ENCODE results near the gene DMRT1. TPM values are rescaled to one million over a fixed set of nuclear protein-coding genes. Genes with fewer than 3 reads are reported as not detected.

Gene DMRT1
- total RNA-seq, 4 donors from 2014 or later = not detected

DNA sequence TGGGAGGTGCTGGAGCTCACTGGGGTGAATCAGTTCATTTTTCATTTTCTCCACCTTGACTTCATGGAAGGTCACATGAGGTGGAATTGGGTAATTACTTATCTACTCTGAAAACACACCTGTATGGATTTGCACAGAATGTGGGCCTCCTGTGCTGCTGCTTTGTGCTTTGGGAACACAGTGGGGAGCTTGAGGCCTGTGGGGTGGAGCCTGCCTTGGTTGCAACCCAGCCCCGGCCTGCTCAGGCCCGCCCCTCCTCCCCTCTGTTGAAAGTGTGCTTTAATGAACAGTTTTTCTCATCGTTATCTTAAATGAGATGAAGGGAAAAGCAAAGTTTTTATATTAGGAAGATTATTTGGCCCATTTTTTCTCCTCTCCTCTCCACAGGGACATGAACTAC, 106.5 kb downstream of the DMRT1 start:
- H3K4me1 ChIP-seq = no peaks in the 10 kb centered on the region
- H3K4me3 ChIP-seq = no peak overlapping the region
- H3K9me3 ChIP-seq = no peaks in the 10 kb centered on the region
- no peaks in the 10 kb centered on the region for H3K36me3 ChIP-seq
- TF ChIP-seq EP300 (IDR thresholded peaks at IDR 0.05) = no peak
- no peak for TF ChIP-seq POLR2A (IDR thresholded peaks at IDR 0.05)
- TF ChIP-seq, protein P1, sequence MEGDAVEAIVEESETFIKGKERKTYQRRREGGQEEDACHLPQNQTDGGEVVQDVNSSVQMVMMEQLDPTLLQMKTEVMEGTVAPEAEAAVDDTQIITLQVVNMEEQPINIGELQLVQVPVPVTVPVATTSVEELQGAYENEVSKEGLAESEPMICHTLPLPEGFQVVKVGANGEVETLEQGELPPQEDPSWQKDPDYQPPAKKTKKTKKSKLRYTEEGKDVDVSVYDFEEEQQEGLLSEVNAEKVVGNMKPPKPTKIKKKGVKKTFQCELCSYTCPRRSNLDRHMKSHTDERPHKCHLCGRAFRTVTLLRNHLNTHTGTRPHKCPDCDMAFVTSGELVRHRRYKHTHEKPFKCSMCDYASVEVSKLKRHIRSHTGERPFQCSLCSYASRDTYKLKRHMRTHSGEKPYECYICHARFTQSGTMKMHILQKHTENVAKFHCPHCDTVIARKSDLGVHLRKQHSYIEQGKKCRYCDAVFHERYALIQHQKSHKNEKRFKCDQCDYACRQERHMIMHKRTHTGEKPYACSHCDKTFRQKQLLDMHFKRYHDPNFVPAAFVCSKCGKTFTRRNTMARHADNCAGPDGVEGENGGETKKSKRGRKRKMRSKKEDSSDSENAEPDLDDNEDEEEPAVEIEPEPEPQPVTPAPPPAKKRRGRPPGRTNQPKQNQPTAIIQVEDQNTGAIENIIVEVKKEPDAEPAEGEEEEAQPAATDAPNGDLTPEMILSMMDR (IDR thresholded peaks at IDR 0.05) = no peak
- 79 to 84% methylated on average over 3 of the region's 3 CpGs for WGBS, 2 donors
- H3K27ac ChIP-seq = no peak overlapping the region
- peaks cover 0 to 37% of the 10 kb centered on the region in 2 donors for H3K27me3 ChIP-seq
- DNase-seq (ENCODE audit: low spot score in 2 of 2) = no peak

DNA sequence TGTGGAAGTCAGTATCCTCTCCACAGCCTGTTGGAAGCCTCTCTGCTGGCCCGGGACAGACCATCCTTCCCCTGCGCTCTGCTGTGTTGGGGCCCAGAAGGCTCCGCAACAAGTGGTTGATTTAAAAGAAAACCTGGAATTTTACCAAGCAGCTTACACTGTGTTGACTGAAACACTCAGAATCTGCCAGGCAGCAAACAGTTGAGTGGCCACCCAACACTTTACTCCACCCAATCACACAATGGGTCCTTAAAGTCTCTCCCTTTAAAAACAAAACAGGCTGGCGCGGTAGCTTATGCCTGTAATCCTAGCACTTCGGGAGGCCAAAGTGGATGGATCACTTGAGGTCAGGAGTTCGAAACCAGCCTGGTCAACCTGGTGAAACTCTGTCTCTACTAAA, 107.0 kb downstream of the DMRT1 start:
- 89 to 93% methylated on average over 7 of the region's 7 CpGs for WGBS, 2 donors
- Histone ChIP-seq H3K36me3 (no peaks in the 10 kb centered on the region), H3K4me1 (no peaks in the 10 kb centered on the region), H3K27me3 (peaks cover 0 to 37% of the 10 kb centered on the region in 2 donors), H3K9me3 (no peaks in the 10 kb centered on the region), H3K27ac (no peak overlapping the region), H3K4me3 (no peak overlapping the region)
- no peak for DNase-seq (ENCODE audit: low spot score in 2 of 2)
- TF ChIP-seq POLR2A (IDR thresholded peaks at IDR 0.05) (no peak), EP300 (IDR thresholded peaks at IDR 0.05) (no peak)
- TF ChIP-seq, protein P1 (IDR thresholded peaks at IDR 0.05) = no peak

DNA sequence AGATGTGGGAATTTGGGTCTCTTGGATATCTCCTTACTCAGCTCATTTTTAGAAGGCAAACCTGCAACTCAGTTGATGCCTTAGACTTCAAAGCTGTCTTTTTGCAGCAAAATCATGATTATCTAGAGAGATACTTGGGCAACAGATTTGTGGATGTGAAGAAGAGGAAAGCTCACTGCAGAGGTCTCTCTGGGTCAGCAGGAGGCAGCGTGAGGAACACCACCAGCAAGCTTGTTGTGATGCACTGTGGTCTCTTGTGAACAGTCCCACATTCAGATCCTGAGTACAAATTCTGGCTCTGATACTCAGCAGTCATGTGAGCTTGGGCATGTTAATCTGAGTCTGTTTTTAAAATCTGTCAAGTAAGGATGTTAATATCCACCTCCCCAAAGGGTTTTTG, 108.6 kb downstream of the DMRT1 start:
- DNase-seq (ENCODE audit: low spot score in 2 of 2) = no peak
- Histone ChIP-seq H3K27ac (no peak overlapping the region), H3K9me3 (no peaks in the 10 kb centered on the region), H3K27me3 (peaks cover 0 to 38% of the 10 kb centered on the region in 2 donors), H3K4me1 (no peaks in the 10 kb centered on the region), H3K36me3 (no peaks in the 10 kb centered on the region), H3K4me3 (no peak overlapping the region)
- TF ChIP-seq, protein P1 (IDR thresholded peaks at IDR 0.05) = no peak
- no peak for TF ChIP-seq POLR2A (IDR thresholded peaks at IDR 0.05)
- TF ChIP-seq EP300 (IDR thresholded peaks at IDR 0.05) = no peak
- 54% methylated on average over 1 of the region's 1 CpG for WGBS, 2 donors

DNA sequence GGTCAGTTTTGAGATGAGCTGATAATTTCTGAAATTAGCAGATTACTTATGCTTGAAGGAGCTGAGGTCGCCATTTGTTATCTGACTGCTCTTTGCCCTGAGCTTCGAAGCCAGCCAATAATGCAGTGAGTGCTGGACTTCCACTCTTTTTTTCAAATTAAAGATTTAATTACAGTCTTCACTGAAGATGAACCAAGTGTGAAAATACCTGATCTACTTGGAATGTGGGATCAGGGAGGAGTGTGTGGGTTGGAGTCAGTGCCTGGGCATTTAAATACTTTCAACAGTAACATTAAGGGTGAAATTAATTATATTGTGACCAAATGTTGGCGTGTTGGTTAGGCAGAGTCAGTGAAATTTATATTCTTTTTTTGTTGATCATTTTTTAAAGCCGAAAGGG, 111.0 kb downstream of the DMRT1 start:
- peaks cover 0 to 45% of the 10 kb centered on the region in 2 donors for H3K27me3 ChIP-seq
- no peak overlapping the region for H3K27ac ChIP-seq
- H3K9me3 ChIP-seq = no peaks in the 10 kb centered on the region
- 80 to 83% methylated on average over 4 of the region's 4 CpGs for WGBS, 2 donors
- no peaks in the 10 kb centered on the region for H3K4me1 ChIP-seq
- no peaks in the 10 kb centered on the region for H3K36me3 ChIP-seq
- no peak overlapping the region for H3K4me3 ChIP-seq
- no peak for TF ChIP-seq EP300 (IDR thresholded peaks at IDR 0.05)
- TF ChIP-seq, protein P1 (IDR thresholded peaks at IDR 0.05) = no peak
- TF ChIP-seq POLR2A (IDR thresholded peaks at IDR 0.05) = no peak
- DNase-seq (ENCODE audit: low spot score in 2 of 2) = no peak

DNA sequence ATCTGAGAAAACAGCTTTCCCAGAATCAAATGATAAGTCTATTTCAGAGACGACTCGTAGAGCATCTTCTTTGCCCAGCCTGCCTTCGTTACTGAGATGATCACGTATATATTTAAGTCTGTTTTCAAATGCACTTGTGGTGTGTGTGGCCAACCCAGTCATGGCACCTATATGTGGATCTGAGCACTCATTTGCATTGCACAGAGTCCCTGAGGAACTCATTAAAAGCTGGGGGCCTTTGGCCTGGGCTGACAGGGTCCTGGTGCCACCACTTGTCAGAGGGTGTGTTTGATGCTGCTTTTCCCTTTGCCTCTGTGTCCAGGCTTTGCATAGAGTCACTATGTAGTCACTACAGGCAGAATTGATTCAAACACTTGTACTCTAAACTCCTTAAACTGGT, 117.6 kb downstream of the DMRT1 start:
- DNase-seq (ENCODE audit: low spot score in 2 of 2) = no peak
- Histone ChIP-seq H3K9me3 (no peaks in the 10 kb centered on the region), H3K27me3 (peaks cover 0 to 52% of the 10 kb centered on the region in 2 donors), H3K27ac (no peak overlapping the region), H3K4me1 (no peaks in the 10 kb centered on the region), H3K4me3 (no peak overlapping the region), H3K36me3 (no peaks in the 10 kb centered on the region)
- TF ChIP-seq, protein P1 (IDR thresholded peaks at IDR 0.05) = no peak
- TF ChIP-seq POLR2A (IDR thresholded peaks at IDR 0.05) = no peak
- TF ChIP-seq EP300 (IDR thresholded peaks at IDR 0.05) = no peak
- 80 to 92% methylated on average over 4 of the region's 4 CpGs for WGBS, 2 donors

Measured in tibial nerve (tissue), 4 donors.